Vagina (tissue), 2 donors: ENCODE results near the gene PRELID1.

Experiments
- CTCF ChIP-seq, 3 experiments: fragments of 450-650 bp in 2 of 3; fragments of 200-600 bp in 1 of 3; sonication (generic) in 1 of 3; IDR thresholded peaks; one replicate each; pipeline ENCODE4 v1.5.1; 2017 to 2019; ENCODE audit warnings: antibody characterized with exemption in 3 of 3, mild to moderate bottlenecking in 2 of 3, moderate library complexity in 2 of 3
- POLR2AphosphoS5 ChIP-seq, 2 donors: sonication (generic); formaldehyde crosslinking; IDR thresholded peaks; one replicate each; pipeline ENCODE4 v1.9.0; 2017; ENCODE audit warnings: antibody characterized with exemption in 2 of 2, mild to moderate bottlenecking in 2 of 2, low read depth in 1 of 2; ENCODE audit not compliant: insufficient read depth in 1 of 2

GRCh38 chr5:177319913-177320588 is 16.5 kb downstream of the PRELID1 start:
- TF ChIP-seq CTCF (IDR thresholded peaks at IDR 0.05) (no peak), POLR2AphosphoS5 (IDR thresholded peaks at IDR 0.05; ENCODE audit: insufficient read depth in 1 of 2, low read depth in 1 of 2) (no peak)
